Posterior cingulate gyrus (tissue), 11 donors: ENCODE data around the gene RDX.
"Not testable (repeated sequence)": the region's sequence is repeated elsewhere in the genome, so short reads cannot be mapped to it uniquely, and the experiment has no call there.

Experiments
- DNase-seq, 10 donors: peaks; one replicate each; pipeline versions ENCODE4 v3.0.0 to v3.0.0-alpha.2; 2020 to 2021; ENCODE audit warnings: mixed read lengths in 3 of 10
- intact Hi-C: fragments of 100-400 bp; cut with DNase I; formaldehyde crosslinking; loops from one replicate; pipeline ENCODE4 v1.15.1; 2023

Gene RDX

GRCh38 chr11:110209313-110209694 is 87.1 kb downstream of the RDX start:
- DNase-seq, intact Hi-C loops: not testable (repeated sequence)

- intact Hi-C loops, DNase-seq: not testable (repeated sequence)
Measured at GRCh38 chr11:110208678-110209312, 87.6 kb downstream of the RDX start.

- intact Hi-C loops, result no loop called here
Measured at GRCh38 chr11:110207123-110207522, 89.3 kb downstream of the RDX start.

DNA sequence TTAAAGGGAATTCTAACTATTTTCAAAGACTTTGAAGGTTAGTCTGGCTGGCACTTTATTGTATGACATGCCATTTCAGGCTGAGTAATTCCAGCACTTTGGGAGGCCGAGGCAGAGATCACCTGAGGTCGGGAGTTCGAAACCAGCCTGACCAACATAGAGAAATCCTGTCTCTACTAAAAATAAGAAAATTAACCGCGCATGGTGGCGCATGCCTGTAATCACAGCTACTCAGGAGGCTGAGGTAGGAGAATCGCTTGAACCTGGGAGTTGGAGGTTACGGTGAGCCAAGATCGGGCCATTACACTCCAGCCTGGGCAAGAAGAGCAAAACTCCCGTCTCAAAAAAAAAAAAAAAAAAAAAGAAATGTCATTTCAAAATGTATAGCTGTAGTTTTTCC is 95.6 kb downstream of the RDX start:
- intact Hi-C loops, result loop anchor here (1.0 to 5.0 kb wide), 4 partner anchors 96 to 234 kb away; partner anchors contain the start of gene RDX
- no peak for DNase-seq

More at GRCh38 chr11:110207123-110207522, 89.3 kb downstream of the RDX start:
- no peak for DNase-seq

DNA sequence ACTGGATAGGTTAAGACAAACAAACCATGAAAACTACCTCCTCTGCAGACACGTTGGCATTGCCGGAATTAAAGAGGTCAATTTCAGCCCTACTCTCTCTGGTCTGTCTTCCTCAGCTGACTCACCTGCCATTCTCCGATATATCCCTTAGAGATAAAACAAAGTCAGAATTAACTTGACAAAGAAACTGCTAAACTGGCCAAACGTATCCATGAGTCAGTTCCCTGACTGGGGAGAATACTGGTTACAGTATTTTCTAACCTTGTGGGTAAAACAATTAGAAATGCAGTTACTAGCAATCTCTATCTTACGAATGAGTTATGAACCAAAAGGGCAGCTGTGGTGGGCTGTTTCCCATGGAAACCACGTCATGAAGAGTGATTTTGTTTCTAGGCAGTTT is 96.2 kb downstream of the RDX start:
- no peak for DNase-seq
- intact Hi-C loops, result loop anchor here (2.0 to 5.0 kb wide), 3 partner anchors 97 to 235 kb away; partner anchors contain the start of gene RDX

GRCh38 chr11:110199184-110199981 is 97.0 kb downstream of the RDX start:
- intact Hi-C loops, result loop anchor here (5.0 to 10.0 kb wide), 2 partner anchors 45 to 252 kb away; no protein-coding TSS in a partner anchor
- DNase-seq, result no peak

DNA sequence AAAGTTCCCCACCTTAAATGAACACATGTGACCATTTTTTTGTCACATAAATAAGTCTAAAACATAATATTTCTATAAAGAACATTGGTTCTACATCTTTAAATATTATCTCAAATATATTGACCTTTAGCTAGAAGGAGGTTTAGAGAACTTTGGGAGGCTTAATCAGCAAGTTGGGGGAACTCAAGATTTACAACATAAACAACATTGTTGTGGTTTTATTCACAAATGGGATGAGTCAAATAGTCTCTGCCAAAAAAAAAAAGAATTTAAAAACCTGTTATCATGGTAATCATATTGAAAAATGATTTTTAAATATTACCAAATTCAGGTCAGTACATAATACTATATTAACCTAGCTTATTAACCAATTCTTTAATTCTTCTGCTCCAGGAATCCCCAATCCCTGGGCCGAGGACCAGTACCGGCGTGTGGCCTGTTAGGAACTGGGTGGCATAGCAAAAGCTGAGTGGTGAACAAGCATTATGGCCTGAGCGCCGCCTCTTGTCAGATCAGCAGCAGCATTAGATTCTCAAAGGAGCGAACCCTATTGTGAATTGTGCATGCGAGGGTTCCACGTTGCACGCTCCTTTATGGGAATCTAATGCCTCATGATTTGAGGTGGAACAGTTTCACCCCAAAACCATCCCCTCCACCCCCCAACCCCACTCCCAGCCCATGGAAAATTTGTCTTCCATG is 98.2 kb downstream of the RDX start:
- intact Hi-C loops, result loop anchor here (5.0 to 10.0 kb wide), 2 partner anchors 47 to 251 kb away; no protein-coding TSS in a partner anchor
- DNase-seq, result no peak

DNA sequence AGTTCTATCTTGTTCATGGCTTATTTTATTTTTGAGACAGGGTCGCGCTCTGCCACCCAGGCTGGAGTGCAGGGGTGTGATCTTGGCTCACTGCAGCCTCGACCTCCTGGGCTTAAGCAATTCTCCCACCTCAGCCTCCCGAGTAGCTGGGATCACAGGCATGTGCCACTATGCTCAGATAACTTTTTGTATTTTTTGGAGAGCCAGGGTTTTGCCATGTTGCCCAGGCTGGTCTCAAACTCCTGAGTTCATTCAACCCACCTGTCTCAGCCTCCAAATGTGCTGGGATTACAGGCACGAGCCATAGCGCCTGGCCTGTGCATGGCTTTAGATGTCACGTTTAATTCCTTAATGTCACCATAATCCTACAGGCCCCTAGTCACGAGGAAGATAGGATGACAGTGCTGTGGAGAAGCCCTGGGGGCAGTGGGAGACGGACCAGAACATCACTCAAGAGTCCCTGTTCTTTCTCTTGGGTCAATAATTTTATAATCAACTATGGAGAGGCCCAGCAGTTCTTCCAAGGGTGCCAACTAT is 99.5 kb downstream of the RDX start:
- intact Hi-C loops, result loop anchor here (5.0 to 10.0 kb wide), 2 partner anchors 48 to 250 kb away; no protein-coding TSS in a partner anchor
- no peak for DNase-seq

DNA sequence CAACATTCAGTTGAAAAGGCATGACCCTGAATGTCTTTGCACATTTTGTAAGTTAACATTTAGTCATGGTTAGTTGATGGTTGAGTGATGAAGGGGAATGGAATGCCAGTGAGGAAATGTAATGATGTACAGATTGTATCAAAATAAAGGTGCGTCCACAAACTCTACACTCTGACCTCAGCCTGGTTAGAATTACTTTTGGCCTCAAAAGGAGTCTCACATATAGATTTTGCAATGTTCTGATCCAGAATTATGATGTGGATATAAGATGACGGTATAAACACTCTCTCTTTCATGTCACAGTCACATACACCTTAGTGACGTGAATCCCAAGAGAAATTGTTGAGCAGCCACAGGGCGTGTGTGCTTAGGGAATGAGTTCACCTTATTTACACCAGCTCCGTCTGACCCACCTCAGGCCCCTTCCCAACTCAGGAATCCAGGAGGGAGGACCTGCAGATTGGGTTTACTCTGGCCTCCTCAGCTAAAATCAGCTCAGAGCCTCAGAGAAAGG is 100.1 kb downstream of the RDX start:
- DNase-seq, result no peak
- intact Hi-C loops, result loop anchor here (5.0 to 10.0 kb wide), 2 partner anchors 49 to 249 kb away; no protein-coding TSS in a partner anchor

DNA sequence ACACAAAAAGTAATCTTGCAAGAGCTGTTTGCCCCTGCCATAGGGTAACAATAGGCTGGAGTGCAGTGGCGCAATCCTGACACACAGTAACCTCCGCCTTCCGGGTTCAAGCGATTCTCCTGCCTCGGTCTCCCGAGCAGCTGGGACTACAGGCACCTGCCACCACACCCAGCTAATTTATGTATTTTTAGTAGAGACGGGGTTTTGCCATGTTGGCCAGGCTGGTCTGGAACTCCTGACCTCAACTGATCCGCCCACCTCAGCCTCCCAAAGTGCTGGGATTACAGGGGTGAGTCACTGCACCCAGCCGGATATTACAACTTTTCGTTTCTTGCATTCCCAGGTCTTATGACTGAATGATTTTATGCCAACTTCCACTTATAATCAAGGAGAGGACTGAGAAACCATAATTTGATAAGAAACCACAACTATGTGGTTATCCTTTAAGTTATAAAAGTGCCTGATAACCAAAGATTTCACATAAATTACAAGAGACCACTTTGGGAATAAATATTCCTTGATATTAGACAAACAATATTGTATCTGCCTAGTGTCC is 102.1 kb downstream of the RDX start:
- DNase-seq, result not testable (repeated sequence)
- intact Hi-C loops, result loop anchor here (10.0 kb wide), 1 partner anchor 51 kb away; no protein-coding TSS in a partner anchor

DNA sequence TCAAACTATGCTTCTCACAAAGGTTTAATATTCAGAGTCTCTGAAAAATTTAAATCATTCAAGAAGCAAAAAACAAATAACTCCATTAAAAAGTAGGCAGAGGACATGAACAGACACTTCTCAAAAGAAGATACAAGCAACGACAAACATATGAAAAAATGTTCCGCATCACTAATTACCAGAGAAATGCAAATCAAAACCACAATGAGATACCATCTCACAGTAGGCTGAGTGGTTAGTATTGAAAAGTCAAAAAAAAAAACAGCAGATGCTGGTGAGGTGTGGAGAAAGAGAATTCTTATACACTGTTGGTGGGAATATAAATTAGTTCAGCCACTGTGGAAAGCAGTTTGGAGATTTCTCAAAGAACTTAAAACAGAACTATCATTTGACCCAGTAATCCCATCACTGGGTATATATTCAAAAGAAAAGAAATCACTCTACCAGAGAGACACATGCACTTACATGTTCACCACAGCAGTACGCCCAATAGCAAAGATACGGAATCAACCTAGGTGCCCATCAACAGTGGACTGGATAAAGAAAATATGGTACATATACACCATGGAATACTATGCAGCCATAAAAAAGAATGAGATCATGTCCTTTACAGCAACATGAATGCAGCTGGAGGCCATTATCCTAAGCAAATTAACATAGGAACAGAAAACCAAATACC is 103.7 kb downstream of the RDX start:
- not testable (repeated sequence) for DNase-seq
- intact Hi-C loops, result loop anchor here (10.0 kb wide), 1 partner anchor 52 kb away; no protein-coding TSS in a partner anchor

- no peak for DNase-seq
- intact Hi-C loops, result loop anchor here (10.0 kb wide), 1 partner anchor 54 kb away; no protein-coding TSS in a partner anchor
Measured at GRCh38 chr11:110190885-110191284, 105.5 kb downstream of the RDX start.

DNA sequence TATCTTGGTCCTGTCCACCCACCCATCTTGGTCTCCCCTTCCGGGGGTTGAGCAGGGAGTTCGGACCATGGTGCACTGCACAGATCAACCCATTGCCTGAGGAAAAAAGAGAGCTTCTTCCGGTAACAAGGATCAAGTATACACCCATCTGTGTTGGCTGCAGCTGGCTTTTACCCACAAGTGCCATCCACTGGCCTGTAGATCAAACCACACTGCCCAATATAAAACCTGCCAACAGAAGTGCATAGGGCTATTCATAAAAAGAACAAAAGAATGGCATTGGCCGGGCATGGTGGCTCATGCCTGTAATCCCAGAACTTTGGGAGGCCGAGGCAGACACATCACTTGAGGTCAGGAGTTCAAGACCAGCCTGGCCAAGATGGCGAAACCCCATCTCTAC is 108.7 kb downstream of the RDX start:
- intact Hi-C loops, result no loop called here
- no peak for DNase-seq

- no peak for DNase-seq
- intact Hi-C loops, result no loop called here
Measured at GRCh38 chr11:110186867-110187266, 109.5 kb downstream of the RDX start.

DNA sequence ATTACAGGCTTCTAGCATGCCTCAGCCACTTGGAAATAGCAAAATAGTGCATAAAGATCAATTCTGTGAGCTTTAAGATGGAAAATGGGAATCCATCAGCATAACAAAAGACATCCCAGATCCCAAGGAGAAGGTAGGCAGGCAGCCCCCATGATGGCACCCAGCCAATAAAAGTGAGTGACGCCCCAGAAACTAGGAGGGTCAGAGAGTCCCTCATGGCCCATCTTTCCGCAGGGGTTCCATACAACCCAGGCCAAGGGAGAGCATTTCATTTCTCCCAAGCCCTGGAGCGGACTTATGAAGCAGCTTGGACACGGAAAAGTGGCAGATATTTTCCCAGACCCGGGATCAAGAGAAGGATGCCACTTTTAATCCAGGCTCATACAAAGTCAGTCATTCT is 110.0 kb downstream of the RDX start:
- DNase-seq, result no peak
- intact Hi-C loops, result no loop called here

DNA sequence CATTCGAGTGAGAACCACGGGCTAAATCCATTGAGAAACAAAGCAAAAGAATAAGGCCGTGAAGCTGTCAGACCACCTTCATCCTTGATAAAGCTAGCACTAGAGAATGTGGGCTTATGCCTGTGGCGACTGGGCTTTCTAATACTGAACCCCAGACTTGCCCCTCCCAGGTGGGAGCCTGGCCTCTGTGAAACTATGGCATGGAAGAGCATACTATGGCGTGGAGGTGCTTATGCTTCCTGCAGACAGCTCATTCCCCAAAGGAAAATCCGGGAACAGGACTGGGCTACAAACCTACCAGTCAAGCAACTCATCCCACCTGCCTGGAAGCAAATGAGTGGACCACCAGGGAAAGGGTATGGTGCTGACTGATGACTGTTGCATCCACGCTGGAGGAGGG is 110.8 kb downstream of the RDX start:
- intact Hi-C loops, result no loop called here
- DNase-seq, result no peak

- intact Hi-C loops, result no loop called here
- DNase-seq, result peak in 1 of 10 donors; percentile 28
Measured at GRCh38 chr11:110185121-110185591, 111.3 kb downstream of the RDX start.

DNA sequence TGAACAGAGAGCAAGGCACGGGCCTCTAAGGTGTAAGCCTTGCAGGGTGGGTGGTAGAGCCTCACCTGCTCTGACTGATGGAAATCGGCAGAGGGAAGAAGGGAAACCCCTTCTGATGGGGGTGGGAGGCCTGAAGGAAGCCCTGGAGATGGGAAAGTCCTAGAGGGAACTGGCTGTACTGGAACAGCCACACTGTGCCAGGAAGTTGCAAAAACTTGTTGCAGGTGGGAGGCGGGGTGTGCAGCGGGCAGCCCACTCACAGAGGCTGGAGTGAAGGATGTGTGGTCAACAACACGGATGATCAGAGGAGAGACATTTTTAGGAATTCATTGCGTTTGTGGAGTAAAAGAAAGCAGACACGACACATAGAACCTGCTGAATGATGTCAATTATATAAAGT is 112.0 kb downstream of the RDX start:
- no peak for DNase-seq
- intact Hi-C loops, result no loop called here

GRCh38 chr11:110182886-110183285 is 113.5 kb downstream of the RDX start:
- DNase-seq, result no peak
- intact Hi-C loops, result no loop called here
